Measurements from ENCODE around the gene LCMT1. TPM values are rescaled to one million over a fixed set of nuclear protein-coding genes. Genes with fewer than 3 reads are reported as not detected.

The LCMT1 gene
- total RNA-seq, 2 experiments from 2014 or later = 39.0 to 50.7 TPM

- no peaks in the 10 kb centered on the region for H3K9me3 Mint-ChIP-seq
- no peak for DNase-seq
- CTCF ChIA-PET = interaction anchor here (0.6 kb wide), 1 partner anchor 33 kb away, joined by 3 read pairs; no protein-coding TSS in a partner anchor
- POLR2A ChIA-PET = no interaction called here
- no peaks in the 10 kb centered on the region for H3K4me1 Mint-ChIP-seq
- no peaks in the 10 kb centered on the region for H3K27me3 Mint-ChIP-seq
- H3K27ac Mint-ChIP-seq = no peak overlapping the region
- H3K4me3 Mint-ChIP-seq = no peak overlapping the region
- H3K36me3 Mint-ChIP-seq (ENCODE audit: low read depth) = no peaks in the 10 kb centered on the region
These were observed 80.6 kb downstream of the LCMT1 start for GRCh38 chr16:25192096-25192495.

GRCh38 chr16:25194273-25194878 is 82.8 kb downstream of the LCMT1 start:
- H3K36me3 Mint-ChIP-seq (ENCODE audit: low read depth) = no peaks in the 10 kb centered on the region
- H3K27me3 Mint-ChIP-seq = no peaks in the 10 kb centered on the region
- H3K4me1 Mint-ChIP-seq = no peaks in the 10 kb centered on the region
- POLR2A ChIA-PET = no interaction called here
- DNase-seq = no peak
- CTCF ChIA-PET = no interaction called here
- no peaks in the 10 kb centered on the region for H3K9me3 Mint-ChIP-seq
- no peak overlapping the region for H3K27ac Mint-ChIP-seq
- no peak overlapping the region for H3K4me3 Mint-ChIP-seq

GRCh38 chr16:25198021-25198420 is 86.5 kb downstream of the LCMT1 start:
- Mint-ChIP-seq H3K27me3 (no peaks in the 10 kb centered on the region), H3K4me3 (no peak overlapping the region), H3K36me3 (ENCODE audit: low read depth) (no peaks in the 10 kb centered on the region), H3K27ac (no peak overlapping the region), H3K9me3 (no peaks in the 10 kb centered on the region), H3K4me1 (no peaks in the 10 kb centered on the region)
- no peak for DNase-seq
- ChIA-PET POLR2A (no interaction called here), CTCF (interaction anchor here (0.5 kb wide), 1 partner anchor 94 kb away, joined by 6 read pairs; no protein-coding TSS in a partner anchor)

- CTCF ChIA-PET = no interaction called here
- POLR2A ChIA-PET = no interaction called here
- Mint-ChIP-seq H3K36me3 (ENCODE audit: low read depth) (no peaks in the 10 kb centered on the region), H3K4me1 (no peaks in the 10 kb centered on the region), H3K27me3 (no peaks in the 10 kb centered on the region), H3K4me3 (no peak overlapping the region), H3K9me3 (no peaks in the 10 kb centered on the region), H3K27ac (no peak overlapping the region)
- no peak for DNase-seq
These were observed 87.9 kb downstream of the LCMT1 start for GRCh38 chr16:25199457-25199856.

- Mint-ChIP-seq H3K9me3 (no peaks in the 10 kb centered on the region), H3K27ac (no peak overlapping the region), H3K4me1 (peaks cover 2% of the 10 kb centered on the region), H3K27me3 (peaks cover 3% of the 10 kb centered on the region), H3K4me3 (no peak overlapping the region), H3K36me3 (ENCODE audit: low read depth) (no peaks in the 10 kb centered on the region)
- no peak for DNase-seq
- POLR2A ChIA-PET = no interaction called here
- CTCF ChIA-PET = no interaction called here
These were observed 99.2 kb downstream of the LCMT1 start for GRCh38 chr16:25210758-25211157.

- Mint-ChIP-seq H3K27ac (no peak overlapping the region), H3K27me3 (peaks cover 3% of the 10 kb centered on the region), H3K4me3 (no peak overlapping the region), H3K36me3 (ENCODE audit: low read depth) (no peaks in the 10 kb centered on the region), H3K9me3 (no peaks in the 10 kb centered on the region), H3K4me1 (peaks cover 2% of the 10 kb centered on the region)
- no peak for DNase-seq
- POLR2A ChIA-PET = no interaction called here
- CTCF ChIA-PET = interaction anchor here (0.7 to 1.0 kb wide), 2 partner anchors 13 to 16 kb away, joined by 3 to 4 read pairs; no protein-coding TSS in a partner anchor
These were observed 101.1 kb downstream of the LCMT1 start for GRCh38 chr16:25212636-25213035.

- Mint-ChIP-seq H3K36me3 (ENCODE audit: low read depth) (no peaks in the 10 kb centered on the region), H3K9me3 (no peaks in the 10 kb centered on the region), H3K27ac (no peak overlapping the region), H3K4me1 (peaks cover 2% of the 10 kb centered on the region), H3K27me3 (peaks cover 3% of the 10 kb centered on the region), H3K4me3 (no peak overlapping the region)
- POLR2A ChIA-PET = no interaction called here
- DNase-seq = no peak
- CTCF ChIA-PET = interaction anchor here (0.6 to 2.7 kb wide), 3 partner anchors 11 to 15 kb away, joined by 3 to 19 read pairs (median 5); no protein-coding TSS in a partner anchor
These were observed 102.3 kb downstream of the LCMT1 start for GRCh38 chr16:25213709-25214397.

GRCh38 chr16:25217112-25217511 is 105.6 kb downstream of the LCMT1 start:
- POLR2A ChIA-PET = no interaction called here
- no peak overlapping the region for H3K27ac Mint-ChIP-seq

GRCh38 chr16:25217921-25218320 is 106.4 kb downstream of the LCMT1 start:
- Mint-ChIP-seq H3K4me3 (no peak overlapping the region), H3K27me3 (peaks cover 3% of the 10 kb centered on the region), H3K36me3 (ENCODE audit: low read depth) (no peaks in the 10 kb centered on the region), H3K9me3 (no peaks in the 10 kb centered on the region), H3K4me1 (no peaks in the 10 kb centered on the region), H3K27ac (no peak overlapping the region)
- no peak for DNase-seq
- ChIA-PET CTCF (no interaction called here), POLR2A (no interaction called here)

More at GRCh38 chr16:25217112-25217511, 105.6 kb downstream of the LCMT1 start:
- no peaks in the 10 kb centered on the region for H3K9me3 Mint-ChIP-seq
- no peaks in the 10 kb centered on the region for H3K36me3 Mint-ChIP-seq (ENCODE audit: low read depth)
- H3K27me3 Mint-ChIP-seq = peaks cover 3% of the 10 kb centered on the region
- CTCF ChIA-PET = no interaction called here
- no peak overlapping the region for H3K4me3 Mint-ChIP-seq
- no peak for DNase-seq
- H3K4me1 Mint-ChIP-seq = no peaks in the 10 kb centered on the region

- Mint-ChIP-seq H3K4me1 (no peaks in the 10 kb centered on the region), H3K27me3 (peaks cover 3% of the 10 kb centered on the region), H3K36me3 (ENCODE audit: low read depth) (no peaks in the 10 kb centered on the region), H3K27ac (no peak overlapping the region), H3K4me3 (no peak overlapping the region), H3K9me3 (no peaks in the 10 kb centered on the region)
- DNase-seq = no peak
- ChIA-PET CTCF (no interaction called here), POLR2A (no interaction called here)
These were observed 107.7 kb downstream of the LCMT1 start for GRCh38 chr16:25219070-25219737.

- no peaks in the 10 kb centered on the region for H3K36me3 Mint-ChIP-seq (ENCODE audit: low read depth)
- DNase-seq = no peak
- no peaks in the 10 kb centered on the region for H3K4me1 Mint-ChIP-seq
- no peaks in the 10 kb centered on the region for H3K9me3 Mint-ChIP-seq
- H3K27ac Mint-ChIP-seq = no peak overlapping the region
- H3K4me3 Mint-ChIP-seq = no peak overlapping the region
- no peaks in the 10 kb centered on the region for H3K27me3 Mint-ChIP-seq
- ChIA-PET CTCF (interaction anchor here (1.1 to 5.9 kb wide), 5 partner anchors 11 to 278 kb away, joined by 3 to 63 read pairs (median 18); no protein-coding TSS in a partner anchor), POLR2A (interaction anchor here (1.0 kb wide), 1 partner anchor 156 kb away, joined by 3 read pairs; no protein-coding TSS in a partner anchor)
These were observed 111.4 kb downstream of the LCMT1 start for GRCh38 chr16:25222959-25223358.

GRCh38 chr16:25223964-25224363 is 112.4 kb downstream of the LCMT1 start:
- H3K27me3 Mint-ChIP-seq = no peaks in the 10 kb centered on the region
- ChIA-PET CTCF (interaction anchor here (0.8 to 5.9 kb wide), 8 partner anchors 9 to 318 kb away, joined by 3 to 63 read pairs (median 14); partner anchors contain the start of gene LCMT1), POLR2A (interaction anchor here (1.0 to 1.3 kb wide), 2 partner anchors 157 to 191 kb away, joined by 3 read pairs; no protein-coding TSS in a partner anchor)

GRCh38 chr16:25224731-25225319 is 113.3 kb downstream of the LCMT1 start:
- ChIA-PET CTCF (interaction anchor here (0.6 to 5.9 kb wide), 47 partner anchors 9 to 1396 kb away, joined by 3 to 63 read pairs (median 6); partner anchors contain the start of genes ARHGAP17 and LCMT1), POLR2A (interaction anchor here (1.3 kb wide), 1 partner anchor 192 kb away, joined by 3 read pairs; no protein-coding TSS in a partner anchor)
- Mint-ChIP-seq H3K4me1 (no peaks in the 10 kb centered on the region), H3K9me3 (no peaks in the 10 kb centered on the region), H3K36me3 (ENCODE audit: low read depth) (no peaks in the 10 kb centered on the region), H3K4me3 (no peak overlapping the region), H3K27me3 (no peaks in the 10 kb centered on the region), H3K27ac (no peak overlapping the region)
- no peak for DNase-seq

More at GRCh38 chr16:25223964-25224363, 112.4 kb downstream of the LCMT1 start:
- H3K36me3 Mint-ChIP-seq (ENCODE audit: low read depth) = no peaks in the 10 kb centered on the region
- no peak overlapping the region for H3K27ac Mint-ChIP-seq
- no peaks in the 10 kb centered on the region for H3K4me1 Mint-ChIP-seq
- H3K4me3 Mint-ChIP-seq = no peak overlapping the region
- no peaks in the 10 kb centered on the region for H3K9me3 Mint-ChIP-seq
- DNase-seq = no peak
